HG03097 (cell line): ENCODE measurements around the gene MELTF.

ENCODE experiments used
- ATAC-seq: cut with Tn5 transposase; IDR thresholded peaks from one replicate; pipeline ENCODE4 v1.9.1; 2021; ENCODE audit not compliant: unreplicated experiment, low FRiP score

The MELTF gene

DNA sequence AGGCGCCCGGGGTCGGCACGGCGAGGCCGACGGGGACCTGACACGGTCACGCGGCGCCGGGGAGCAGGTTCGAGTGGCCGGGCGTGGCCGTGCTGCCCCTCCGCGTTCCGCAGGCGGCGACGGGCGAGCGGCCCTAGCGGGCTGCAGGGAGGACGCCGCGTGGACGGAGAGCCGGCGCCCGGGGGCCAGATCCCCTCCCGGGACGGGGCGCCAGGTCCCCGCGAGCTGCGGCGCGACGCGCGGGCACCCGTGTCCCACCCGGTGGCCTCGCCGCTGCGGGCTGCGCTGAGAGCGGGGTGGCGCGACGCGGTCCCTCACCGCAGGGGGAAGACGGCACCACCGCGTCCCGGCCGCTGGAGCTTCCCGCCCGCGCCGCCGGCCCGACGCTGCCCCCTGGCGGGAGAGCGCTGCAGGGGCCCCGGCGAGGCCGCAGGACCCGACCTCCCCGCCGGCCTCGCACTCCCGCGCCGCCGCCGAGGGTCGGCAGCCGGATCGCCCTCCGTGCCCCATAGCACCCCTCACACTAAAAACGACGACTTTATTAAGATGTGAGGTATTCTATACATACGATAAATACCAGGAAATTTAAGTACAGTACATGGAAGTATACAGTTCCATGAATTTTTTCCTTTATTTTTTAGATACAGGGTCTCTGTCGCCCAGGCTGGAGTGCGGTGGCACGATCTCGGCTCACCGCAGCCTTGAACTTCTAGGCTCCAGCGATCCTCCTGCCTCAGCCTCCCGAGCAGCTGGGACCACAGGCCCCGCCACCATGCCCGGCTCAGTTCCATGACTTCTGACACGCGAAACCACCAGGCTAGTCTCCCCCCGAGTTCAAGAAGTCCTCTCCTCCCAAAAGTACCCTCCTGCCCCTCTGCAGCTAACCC is 59.7 kb downstream of the MELTF start:
- peak; percentile 47 for ATAC-seq

DNA sequence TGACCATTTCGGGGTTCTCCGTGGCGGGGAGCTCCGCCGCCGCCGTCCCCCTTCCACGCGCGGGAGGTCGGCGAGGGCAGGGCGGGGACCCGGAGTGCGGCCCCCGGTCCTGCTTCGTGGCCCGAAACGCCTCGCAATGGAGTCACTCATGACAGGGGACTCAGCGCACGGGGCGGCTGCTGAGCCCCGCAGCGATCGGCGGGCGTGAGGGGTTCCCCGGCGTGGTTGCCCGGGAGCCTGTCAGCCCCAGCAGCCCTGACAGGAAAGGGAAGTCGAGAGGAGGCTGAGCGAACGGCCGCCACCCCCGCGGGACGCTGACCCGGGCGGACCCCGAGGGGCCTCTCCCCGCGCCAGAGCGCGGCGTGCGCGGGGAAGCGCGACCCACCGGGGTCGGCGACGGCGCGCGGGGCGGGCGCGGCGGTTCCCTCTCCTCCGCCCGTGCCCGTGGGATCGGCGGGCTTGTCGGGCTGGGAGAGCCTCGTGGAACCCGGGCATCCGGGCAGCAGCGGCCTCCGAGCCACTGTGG is 60.4 kb downstream of the MELTF start:
- ATAC-seq, result peak; percentile 29

DNA sequence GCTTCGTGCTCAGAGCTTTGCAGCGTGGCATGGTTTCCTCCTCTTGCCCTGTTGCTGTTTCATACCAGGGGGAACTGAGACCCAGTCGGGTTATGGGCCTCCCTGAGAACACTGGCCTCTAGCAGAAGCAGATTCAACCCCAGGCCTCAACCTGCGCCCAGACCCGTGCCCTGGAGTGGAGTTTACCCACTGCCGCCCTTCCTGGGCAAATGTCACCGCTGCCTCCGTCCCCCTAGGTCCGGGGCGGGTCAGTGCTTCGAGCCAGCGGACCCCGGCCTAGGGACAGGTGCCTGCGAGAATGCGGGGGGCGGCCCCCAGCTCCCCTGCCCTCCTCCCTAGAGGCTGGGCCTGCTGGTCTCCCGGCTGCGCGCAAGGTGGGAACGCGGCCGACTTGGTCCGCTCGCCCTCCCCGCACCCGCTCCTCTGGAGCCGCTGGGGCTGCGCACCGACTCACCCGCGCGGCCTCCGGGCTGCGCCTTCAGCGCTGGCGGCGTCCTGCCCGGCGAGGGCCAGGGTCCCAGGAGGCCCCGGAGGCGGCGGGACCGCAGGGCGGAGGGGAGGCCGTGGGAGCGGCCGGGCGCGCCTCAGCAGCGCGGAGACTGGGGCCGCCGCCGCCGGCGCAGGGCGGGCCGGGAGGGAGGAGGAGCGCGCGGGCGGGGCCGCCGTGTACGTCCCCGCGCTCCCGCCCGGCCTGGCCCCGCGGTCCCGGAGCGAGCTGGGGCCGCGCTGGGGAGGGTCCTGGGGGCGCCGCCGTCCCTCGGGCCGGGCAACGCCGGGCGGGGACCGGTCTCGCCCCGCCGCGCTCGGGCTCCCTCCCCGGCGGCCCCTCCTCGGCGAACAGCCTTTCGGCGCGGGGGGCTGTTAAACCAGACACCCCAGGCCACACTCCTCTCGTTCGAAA is 61.1 kb downstream of the MELTF start, which contains the start of gene PIGZ:
Gene PIGZ, minus strand, starts transcription at position 601 of the 901 bp plus-strand sequence. CDS start 16,802 bp downstream, outside the sequence.
- peak; percentile 44 for ATAC-seq

DNA sequence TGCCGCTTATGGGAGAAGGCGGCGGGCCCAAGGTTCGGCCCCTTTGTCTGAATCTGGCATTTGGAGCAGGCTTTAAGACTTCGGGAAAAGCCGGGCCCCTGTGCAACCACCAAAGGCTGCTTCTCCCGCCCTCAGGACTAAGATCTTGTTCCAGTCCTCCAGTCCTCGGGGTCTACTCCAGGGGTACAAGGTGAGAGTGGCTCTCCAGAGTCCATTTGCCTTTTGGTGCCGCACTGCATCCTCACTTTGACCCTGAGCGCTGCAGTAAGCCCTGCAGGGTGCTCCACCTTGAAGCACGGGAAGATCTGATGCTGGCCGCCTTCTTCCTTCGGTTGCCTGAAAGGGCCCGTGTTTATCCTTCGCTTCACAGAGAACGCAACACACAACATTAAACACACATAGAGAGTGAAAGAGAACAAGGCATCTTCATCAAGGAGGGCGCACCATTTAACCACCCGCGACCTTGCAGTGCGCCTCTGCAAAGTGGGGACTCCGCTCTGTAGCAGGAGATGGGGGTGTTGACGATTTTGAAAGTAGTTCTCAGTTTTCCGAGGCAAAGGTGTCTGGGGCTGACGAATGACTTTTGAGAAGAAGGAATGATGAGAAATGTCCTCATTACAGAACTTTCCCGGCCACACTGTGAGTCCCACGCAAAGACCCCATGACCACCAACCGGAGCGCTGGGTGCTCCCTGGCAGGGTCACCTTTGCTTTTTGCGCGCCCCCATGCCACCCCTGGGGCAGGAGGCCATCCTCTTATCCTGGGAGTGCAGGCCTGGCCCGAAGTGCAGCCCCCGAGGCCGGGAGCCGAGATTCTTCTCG is 62.0 kb downstream of the MELTF start:
- ATAC-seq, result no peak

DNA sequence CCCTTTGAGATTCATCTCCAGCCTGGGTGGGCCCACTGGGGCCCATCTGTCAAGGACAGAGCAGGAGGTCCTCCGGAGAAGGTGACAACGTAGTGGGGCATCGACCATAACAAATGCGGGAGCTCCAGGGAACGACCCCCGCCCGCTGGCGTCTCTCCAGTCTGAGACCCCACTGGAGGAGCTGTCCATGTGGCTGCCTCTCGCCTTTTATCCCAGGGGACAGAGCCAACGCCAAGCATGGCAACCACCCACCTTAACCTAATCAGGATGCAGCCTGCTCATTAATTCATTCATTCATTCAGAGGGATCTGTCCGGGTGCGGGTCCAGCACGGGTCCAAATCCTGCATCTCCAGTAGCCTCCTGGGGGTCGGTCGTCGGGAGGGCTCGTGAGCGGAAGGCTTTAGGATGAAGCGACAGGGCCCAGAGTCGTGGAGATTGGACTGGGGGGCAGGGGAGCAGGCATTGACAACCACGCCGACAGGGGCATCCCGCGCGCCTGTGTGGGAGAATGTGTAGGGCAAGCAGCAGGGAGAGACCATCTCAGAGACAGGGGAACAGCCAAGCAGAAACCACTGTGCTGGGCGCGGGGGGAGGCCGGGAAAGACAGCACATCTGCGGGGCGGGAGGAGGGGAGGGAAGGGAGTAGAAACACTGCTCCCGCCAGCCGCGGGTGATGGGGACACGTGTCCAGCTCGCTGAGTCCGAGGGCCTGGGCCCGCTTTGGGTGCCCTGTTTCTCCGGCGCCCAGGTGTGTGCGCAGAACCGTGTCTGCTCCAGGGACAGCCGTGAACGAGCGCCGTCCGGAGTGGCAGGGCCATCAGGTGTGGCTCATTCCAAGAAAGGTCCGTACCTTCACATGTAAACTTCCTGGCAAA is 62.9 kb downstream of the MELTF start:
- no peak for ATAC-seq

DNA sequence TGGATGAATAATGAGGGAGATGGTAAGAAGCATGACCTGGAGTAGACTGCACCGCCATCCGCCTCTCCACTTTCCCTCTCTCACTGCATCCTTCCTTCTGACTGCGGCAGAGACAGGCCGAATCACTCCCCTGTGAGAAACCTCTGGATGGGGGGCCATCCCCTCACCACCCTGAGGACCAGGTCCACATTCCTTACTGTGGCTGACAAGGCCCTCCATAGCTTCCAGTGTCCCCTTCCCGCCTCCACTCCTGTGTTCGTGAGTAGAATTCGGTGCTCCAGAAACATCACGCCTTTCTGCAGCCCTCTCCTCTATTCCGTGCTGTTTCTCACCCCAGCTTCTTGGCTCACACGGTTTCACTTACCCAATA is 63.8 kb downstream of the MELTF start:
- no peak for ATAC-seq

DNA sequence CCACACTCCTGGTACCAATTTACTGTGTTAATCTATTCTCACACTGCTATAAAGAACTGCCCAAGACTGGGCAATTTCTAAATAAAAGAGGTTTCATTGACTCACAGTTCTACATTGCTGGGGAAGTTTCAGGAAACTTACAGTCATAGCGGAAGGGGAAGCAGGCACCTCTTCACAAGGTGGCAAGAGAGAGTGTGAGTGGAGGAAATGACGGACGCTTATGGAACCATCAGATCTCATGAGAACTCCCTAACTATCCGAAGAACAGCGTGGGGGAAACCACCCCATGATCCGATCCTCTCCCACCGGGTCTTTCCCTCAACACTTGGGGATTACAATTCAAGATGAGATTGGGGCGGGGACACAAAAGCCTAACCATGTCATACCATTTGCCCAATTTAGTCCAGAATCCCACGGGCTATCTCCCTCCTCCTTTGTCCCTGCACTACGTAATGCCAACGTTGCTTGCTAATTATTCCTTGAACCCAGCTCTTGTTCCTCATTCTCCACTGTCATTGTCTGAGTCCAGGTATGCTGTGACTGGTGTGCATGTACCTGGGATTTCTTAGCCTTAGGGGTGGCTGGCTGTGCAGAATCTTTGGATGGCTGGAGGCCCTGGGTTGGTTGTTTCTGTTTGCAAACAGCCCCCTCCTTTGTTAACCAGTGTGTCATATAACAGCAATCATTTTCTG is 64.4 kb downstream of the MELTF start:
- ATAC-seq, result no peak

DNA sequence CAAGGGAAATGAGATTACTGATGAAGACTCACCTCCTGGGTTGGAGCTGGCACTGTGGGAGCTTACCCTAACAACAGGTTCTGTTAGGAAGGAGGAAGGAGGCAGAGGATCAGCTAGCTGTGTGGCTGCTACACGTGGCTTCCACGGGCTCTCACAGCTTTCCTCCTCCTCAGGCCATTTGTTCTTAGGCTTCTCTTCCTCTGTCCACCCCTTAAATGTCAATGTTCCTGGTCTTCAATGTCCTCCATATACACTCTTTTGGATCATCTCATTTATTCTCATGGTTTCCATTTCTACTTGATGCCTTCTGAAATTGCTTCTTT is 66.0 kb downstream of the MELTF start:
- no peak for ATAC-seq

DNA sequence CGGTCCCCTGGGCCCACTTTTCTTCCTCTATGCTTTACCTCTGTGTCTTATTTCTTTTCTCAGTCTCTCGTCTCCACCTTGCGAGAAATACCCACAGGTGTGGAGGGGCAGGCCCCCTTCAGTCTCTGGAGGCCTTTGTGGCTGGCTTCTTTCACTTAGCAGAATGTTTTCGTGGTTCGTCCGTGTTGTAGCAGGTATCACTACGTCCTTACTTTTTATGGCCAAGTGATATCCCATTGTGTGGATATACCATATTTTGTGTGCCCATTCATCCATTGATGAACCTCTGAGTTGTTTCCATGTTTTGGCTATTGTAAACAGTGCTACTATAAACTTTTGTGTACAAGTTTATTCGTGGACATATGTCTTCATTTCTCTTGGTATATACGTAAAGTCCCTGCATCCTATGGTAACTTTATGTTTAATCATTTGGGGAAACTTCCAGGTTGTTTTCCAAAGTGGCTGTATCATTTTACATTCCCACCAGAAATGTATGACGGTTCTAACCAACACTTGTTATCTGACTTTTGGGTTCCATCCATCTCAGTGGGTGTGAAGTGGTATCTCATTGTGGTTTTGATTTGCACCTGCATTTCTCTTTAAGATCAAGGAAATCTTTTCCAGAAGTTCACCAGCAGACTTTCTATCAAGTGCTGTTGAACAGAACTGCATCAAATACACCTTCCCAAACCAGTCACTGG is 66.5 kb downstream of the MELTF start:
- ATAC-seq, result peak; percentile 53

DNA sequence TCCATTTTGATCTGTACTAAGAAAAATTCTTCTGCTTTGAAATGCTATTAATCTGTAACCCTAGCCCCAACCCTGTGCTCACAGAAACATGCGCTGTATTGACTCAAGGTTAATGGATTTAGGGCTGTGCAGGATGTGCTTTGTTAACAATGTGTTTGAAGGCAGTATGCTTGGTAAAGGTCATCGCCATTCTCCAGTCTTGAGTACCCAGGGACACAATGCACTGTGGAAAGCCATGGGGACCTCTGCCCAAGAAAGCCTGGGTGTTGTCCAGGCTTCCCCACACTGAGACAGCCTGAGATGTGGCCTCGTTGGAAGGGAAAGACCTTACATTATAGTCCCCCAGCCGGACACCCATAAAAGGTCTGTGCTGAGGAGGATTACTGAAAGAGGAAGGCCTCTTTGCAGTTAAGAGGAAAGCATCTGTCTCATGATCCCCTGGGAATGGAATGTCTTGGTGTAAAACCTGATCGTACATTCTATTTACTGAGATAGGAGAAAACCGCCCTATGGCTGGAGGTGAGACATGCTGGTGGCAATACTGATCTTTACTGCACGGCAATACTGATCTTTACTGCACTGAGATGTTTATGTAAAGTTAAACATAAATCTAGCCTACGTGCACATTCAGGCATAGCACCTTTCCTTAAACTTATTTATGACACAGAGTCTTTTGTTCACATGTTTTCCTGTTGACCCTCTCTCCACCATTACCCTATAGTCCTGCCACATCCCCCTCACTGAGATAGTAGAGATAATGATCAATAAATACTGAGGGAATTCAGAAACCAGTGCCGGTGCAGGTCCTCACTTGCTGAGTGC is 67.3 kb downstream of the MELTF start:
- no peak for ATAC-seq

DNA sequence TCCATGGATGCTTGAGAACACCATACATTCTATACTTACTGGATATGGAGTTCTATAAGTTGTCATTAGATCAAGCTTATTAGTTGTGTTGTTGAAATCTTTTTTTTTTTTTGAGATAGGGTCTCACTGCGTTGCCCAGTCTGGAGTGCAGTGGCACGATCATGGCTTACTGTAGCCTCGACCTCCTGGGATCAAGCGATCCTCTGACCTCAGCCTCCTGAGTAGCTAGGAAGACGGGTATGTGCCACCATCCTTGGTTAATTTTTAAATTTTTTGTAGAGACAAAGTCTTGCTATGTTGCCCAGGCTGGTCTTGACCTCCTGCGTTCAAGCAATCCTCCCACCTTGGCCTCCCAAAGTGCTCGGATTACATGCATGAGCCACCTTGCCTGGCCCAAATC is 74.8 kb downstream of the MELTF start:
- no peak for ATAC-seq
